GM10847 (cell line): Measurements from ENCODE around the gene PPP2R3B.

Source experiments
- POLR2A ChIP-seq: IDR thresholded peaks from 2 replicates; pipeline ENCODE4 v1.6.1; 2011; ENCODE audit not compliant: insufficient read length; ENCODE audit errors: extremely low read depth

The PPP2R3B gene

GRCh38 chrX:288561-288991, 98.1 kb downstream of the PPP2R3B start:
- no peak for TF ChIP-seq POLR2A

GRCh38 chrX:287670-288069, 99.0 kb downstream of the PPP2R3B start:
- no peak for TF ChIP-seq POLR2A

- no peak for TF ChIP-seq POLR2A
These were observed 101.5 kb downstream of the PPP2R3B start for GRCh38 chrX:285076-285677.
